ENCODE measurements around the gene DNAH2. TPM values are rescaled to one million over a fixed set of nuclear protein-coding genes. Genes with fewer than 3 reads are reported as not detected.

DNAH2 gene
- total and polyA plus RNA-seq, 10 donors = 0.02 to 1.1 (median 0.13) TPM; not detected in 1

- TF ChIP-seq POLR2AphosphoS5 (IDR thresholded peaks at IDR 0.05) = peak; percentile 91 to 96 (median 95)
- TF ChIP-seq POLR2A (IDR thresholded peaks at IDR 0.05) = peak in 1 of 3 donors; percentile 75
- TF ChIP-seq CTCF (IDR thresholded peaks at IDR 0.05 in 8 of 11, conservative IDR thresholded peaks at IDR 0.05 in 3 of 11) = peak in 1 of 11 experiments; percentile 26
- intact Hi-C loops (cut with DNase I; ENCODE audit: low total_unique reads) = no loop called here
Observed at GRCh38 chr17:7844292-7845154, 127.0 kb downstream of the DNAH2 start.

GRCh38 chr17:7845359-7846062, 128.0 kb downstream of the DNAH2 start:
- peaks cover 3 to 61% (median 50%) of the 10 kb centered on the region in 6 donors for H3K36me3 ChIP-seq

More at GRCh38 chr17:7844292-7845154, 127.0 kb downstream of the DNAH2 start:
- Histone ChIP-seq H3K36me3 (peaks cover 0 to 61% (median 41%) of the 10 kb centered on the region in 6 donors), H3K27ac (peak overlapping the region; percentile 92 to 100 (median 97)), H3K4me3 (peak overlapping the region; percentile 68 to 91 (median 77)), H3K27me3 (replicated peaks in 1 of 7) (no peaks in the 10 kb centered on the region), H3K4me1 (peaks cover 24 to 87% (median 41%) of the 10 kb centered on the region in 6 donors), H3K9me3 (no peaks in the 10 kb centered on the region)
- DNase-seq = peak; percentile 96
- 0 to 1% (median 0%) methylated on average over 53 to 71 of the region's 71 CpGs for WGBS, 5 donors

GRCh38 chr17:7846063-7846735, 128.7 kb downstream of the DNAH2 start:
- WGBS, 5 donors = 87 to 94% (median 91%) methylated on average over 14 to 22 of the region's 22 CpGs
- intact Hi-C loops (cut with DNase I; ENCODE audit: low total_unique reads) = no loop called here
- H3K27me3 ChIP-seq (replicated peaks in 1 of 7) = no peaks in the 10 kb centered on the region
- peaks cover 12 to 87% (median 30%) of the 10 kb centered on the region in 6 donors for H3K4me1 ChIP-seq
- DNase-seq = no peak
- peak overlapping the region in 1 of 8 donors; percentile 85 for H3K4me3 ChIP-seq
- peak overlapping the region in 3 of 8 donors; percentile 99 to 100 (median 99) for H3K27ac ChIP-seq
- peaks cover 3 to 63% (median 57%) of the 10 kb centered on the region in 6 donors for H3K36me3 ChIP-seq
- no peak for TF ChIP-seq CTCF (IDR thresholded peaks at IDR 0.05 in 8 of 11, conservative IDR thresholded peaks at IDR 0.05 in 3 of 11)
- TF ChIP-seq POLR2A (IDR thresholded peaks at IDR 0.05) = no peak
- TF ChIP-seq POLR2AphosphoS5 (IDR thresholded peaks at IDR 0.05) = peak in 1 of 3 donors; percentile 32
- no peaks in the 10 kb centered on the region for H3K9me3 ChIP-seq

More at GRCh38 chr17:7845359-7846062, 128.0 kb downstream of the DNAH2 start:
- Histone ChIP-seq H3K4me1 (peaks cover 18 to 87% (median 31%) of the 10 kb centered on the region in 6 donors), H3K9me3 (no peaks in the 10 kb centered on the region), H3K27me3 (replicated peaks in 1 of 7) (no peaks in the 10 kb centered on the region), H3K27ac (peak overlapping the region; percentile 92 to 100 (median 97)), H3K4me3 (peak overlapping the region; percentile 68 to 91 (median 77))
- 81 to 86% (median 86%) methylated on average over 8 to 15 of the region's 15 CpGs for WGBS, 5 donors
- intact Hi-C loops (cut with DNase I; ENCODE audit: low total_unique reads) = no loop called here
- no peak for DNase-seq
- TF ChIP-seq POLR2AphosphoS5 (IDR thresholded peaks at IDR 0.05) (no peak), POLR2A (IDR thresholded peaks at IDR 0.05) (no peak), CTCF (IDR thresholded peaks at IDR 0.05 in 8 of 11, conservative IDR thresholded peaks at IDR 0.05 in 3 of 11) (no peak)
